ENCODE data around the gene A1CF.
"Not testable (repeated sequence)": the region's sequence is repeated elsewhere in the genome, so short reads cannot be mapped to it uniquely, and the experiment has no call there.

A1CF gene

DNA sequence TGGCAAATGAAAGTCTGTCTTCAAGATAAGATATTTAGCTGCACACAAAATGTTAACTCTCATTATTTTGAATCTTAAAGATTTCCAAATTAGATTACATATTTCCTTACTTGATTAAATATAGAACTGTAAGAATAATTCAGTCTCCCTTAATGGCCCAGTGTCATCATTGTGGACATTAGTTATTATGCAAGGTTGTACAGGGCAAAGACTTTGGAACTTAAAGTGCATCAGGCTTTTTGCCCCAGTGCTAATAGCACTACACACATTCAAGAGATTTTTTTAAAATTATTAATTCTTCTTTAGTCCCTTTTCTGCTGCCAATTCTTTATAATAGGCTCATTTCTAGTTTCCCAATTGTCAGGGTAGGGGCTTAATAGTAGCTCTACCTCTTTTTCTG, 103.4 kb downstream of the A1CF start:
- not testable (repeated sequence) for DNase-seq

DNA sequence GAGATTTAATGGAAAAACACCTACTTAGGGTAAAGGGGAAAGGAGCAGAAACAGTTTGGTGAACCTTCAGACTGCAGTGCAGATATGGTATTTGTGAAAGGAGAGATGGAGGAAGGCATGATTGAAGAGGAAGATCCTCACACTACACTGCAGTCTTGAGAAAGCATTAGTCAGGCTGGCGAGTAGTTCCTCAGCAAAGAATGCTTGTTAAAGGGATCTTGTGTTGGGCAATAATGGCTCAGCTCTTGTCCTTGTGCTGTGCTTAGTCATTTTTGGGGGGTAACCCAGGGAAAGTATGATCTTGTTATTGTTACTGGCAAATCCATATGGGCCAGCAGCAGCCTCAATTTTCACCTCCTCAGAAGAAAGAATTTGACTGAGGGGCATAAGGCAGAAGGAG, 105.4 kb downstream of the A1CF start:
- not testable (repeated sequence) for DNase-seq

DNA sequence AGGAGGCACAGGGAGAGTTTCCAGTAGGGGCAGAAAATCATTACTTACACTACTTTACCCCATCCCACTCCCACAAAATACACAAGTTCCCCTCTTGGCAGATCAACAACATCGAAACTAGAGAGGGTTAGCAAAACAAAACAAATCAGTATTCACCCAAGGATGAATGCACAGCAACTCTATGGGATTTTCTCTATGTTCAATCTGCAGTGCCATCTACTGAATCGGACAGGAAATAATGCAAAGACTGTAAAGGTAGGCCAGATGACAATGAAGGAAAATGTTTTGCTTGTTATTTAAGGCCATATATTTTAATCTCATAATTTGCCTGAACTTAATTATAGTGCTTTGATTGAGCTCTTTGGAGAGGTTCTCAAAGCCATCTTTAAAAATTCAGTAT, 110.6 kb downstream of the A1CF start:
- DNase-seq: not testable (repeated sequence)

DNA sequence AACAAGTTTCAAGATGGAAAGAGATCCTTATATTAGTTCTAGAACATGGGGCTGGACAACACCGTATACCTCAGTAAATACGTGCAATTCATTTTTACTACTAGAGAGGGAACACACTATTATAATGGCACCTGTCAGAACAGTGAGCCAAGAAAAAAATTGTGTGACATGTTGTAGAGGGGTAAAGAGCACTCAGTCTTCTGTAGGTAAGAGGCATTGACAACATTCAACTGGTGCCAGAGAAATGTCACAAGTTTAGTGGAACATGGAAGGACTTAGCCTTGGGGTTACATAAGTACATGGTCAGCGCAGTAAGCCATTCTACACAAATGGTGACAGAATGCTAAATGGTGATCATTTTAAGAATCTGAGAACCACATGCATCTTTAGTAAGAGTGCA, 113.4 kb downstream of the A1CF start:
- not testable (repeated sequence) for DNase-seq

DNA sequence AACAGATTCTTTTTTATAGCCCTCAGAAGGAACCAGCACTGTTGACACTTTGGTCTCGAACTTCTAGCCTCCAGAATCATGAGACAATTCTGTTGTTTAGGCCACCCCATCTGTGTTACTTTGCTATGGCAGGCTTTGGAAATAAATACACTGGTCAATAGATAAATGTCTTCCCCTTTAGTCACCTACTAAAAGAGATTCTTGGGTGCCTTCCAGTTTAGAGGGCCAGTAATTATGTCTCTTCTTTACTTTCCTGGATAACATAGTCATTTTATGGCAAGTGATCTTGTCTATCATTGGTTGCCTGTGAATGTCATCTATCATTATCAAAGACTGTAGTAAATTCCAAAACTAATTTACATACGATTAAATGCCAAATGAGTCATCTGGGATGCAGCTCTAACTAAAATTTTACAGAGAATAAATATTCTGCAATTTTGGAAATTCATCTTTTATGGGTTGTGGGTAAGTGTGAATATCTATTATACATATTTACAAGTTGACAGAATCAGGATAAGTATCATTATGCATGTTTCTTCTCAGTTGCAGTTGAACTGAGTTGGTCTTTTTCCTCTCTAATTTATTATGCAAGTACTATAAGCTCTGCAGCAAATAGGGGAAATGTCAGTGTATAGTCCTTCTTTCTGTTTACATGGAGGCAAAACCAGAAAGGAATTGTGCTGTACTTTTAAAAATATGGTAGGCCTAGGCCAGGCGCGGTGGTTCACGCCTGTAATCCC, 118.5 kb downstream of the A1CF start:
- DNase-seq: not testable (repeated sequence)
